ENCODE measurements around the gene PXDN.
"Not testable (repeated sequence)": the region's sequence is repeated elsewhere in the genome, so short reads cannot be mapped to it uniquely, and the experiment has no call there.

Gene PXDN

DNA sequence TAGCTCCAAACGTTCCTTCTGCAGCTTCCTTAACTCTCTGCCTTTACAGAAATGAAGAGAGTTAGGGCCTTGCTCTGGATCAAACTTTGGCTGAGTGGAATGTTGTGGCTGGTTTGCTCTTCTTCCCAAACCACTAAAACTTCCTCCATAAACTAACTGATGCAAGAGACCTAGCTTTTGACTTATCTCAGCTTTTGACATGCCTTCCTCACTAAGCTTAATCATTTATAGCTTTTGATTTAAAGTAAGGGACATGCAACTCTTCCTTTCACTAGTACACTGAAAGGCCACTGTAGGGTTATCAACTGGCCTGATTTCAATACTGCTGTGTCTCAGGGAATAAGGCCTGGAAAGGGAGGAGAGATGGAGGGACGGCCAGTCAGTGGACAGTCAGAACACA is 8.3 kb downstream of the PXDN start:
- Histone ChIP-seq H3K4me1 (ENCODE audit: control insufficient read depth, insufficient read depth, low read length) (peaks cover 68% of the 10 kb centered on the region), H3K36me3 (ENCODE audit: control insufficient read depth, insufficient read depth, low read length, severe bottlenecking) (peaks cover 3% of the 10 kb centered on the region), H3K4me3 (ENCODE audit: low read length) (no peak overlapping the region), H3K27me3 (replicated peaks; ENCODE audit: control insufficient read depth, insufficient read depth, low read length) (no peaks in the 10 kb centered on the region), H3K9ac (ENCODE audit: low read length) (no peak overlapping the region), H3K9me3 (ENCODE audit: control insufficient read depth, low read length) (peaks cover 6% of the 10 kb centered on the region)
- no peak for DNase-seq (ENCODE audit: low read depth)

DNA sequence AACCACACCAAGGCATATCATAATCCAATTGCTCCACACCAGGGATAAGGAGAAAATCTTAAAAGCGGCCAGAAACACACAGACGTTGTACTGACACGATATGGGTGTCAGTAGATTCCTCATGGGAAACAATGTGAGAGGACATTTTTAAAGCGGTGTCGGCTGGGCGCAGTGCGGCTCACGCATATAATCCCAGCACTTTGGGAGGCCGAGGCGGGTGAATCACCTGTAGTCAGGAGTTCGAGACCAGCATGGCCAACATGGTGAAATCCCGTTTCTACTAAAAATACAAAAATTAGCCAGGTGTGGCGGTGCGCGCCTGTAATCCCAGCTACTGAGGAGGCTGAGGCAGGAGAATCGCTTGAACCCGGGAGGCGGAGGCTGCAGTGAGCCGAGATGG is 11.0 kb downstream of the PXDN start:
- peaks cover 70% of the 10 kb centered on the region for H3K4me1 ChIP-seq (ENCODE audit: control insufficient read depth, insufficient read depth, low read length)
- not testable (repeated sequence) for DNase-seq (ENCODE audit: low read depth); H3K36me3 ChIP-seq (ENCODE audit: control insufficient read depth, insufficient read depth, low read length, severe bottlenecking)

DNA sequence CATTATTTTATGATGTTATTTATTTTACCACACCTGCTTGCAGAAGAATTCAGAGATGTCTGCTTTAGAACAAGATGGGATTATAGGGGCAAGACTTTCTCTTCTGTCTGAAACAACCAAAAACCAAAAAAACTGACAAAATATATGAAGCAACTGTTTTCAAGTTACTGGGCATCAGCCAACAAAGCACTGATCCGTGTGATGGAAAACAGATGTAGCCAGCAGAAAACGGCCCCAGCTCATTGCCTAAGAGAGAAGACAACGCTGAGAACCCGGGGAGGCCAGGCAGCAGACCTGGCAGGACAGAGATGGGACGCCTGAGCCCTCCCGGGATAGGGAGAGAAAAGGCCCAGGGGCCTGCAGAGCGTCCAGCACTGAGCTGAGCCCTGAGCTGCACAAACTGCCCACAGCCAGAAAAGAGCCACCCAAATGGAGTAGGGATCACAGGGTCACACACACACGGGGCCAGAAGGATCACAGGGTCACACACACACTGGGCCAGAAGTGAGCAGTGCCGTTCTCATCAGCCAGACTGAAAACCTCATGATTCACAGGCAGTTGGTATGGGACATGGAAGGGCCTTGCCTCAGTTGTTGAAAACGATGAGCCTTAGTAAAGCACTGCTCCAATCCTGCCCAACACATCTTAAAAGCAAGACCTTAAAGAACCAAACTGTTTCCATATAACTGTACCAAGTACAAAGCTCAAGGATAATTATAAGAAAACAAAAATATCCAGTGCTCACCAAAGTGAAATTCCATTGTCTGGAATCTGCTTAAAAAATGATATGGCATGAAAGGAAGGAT is 12.1 kb downstream of the PXDN start:
- peaks cover 2% of the 10 kb centered on the region for H3K36me3 ChIP-seq (ENCODE audit: control insufficient read depth, insufficient read depth, low read length, severe bottlenecking)
- H3K9ac ChIP-seq (ENCODE audit: low read length) = peak overlapping the region; percentile 83
- peaks cover 6% of the 10 kb centered on the region for H3K9me3 ChIP-seq (ENCODE audit: control insufficient read depth, low read length)
- H3K4me3 ChIP-seq (ENCODE audit: low read length) = peak overlapping the region; percentile 53
- peak; percentile 97 for DNase-seq (ENCODE audit: low read depth)
- H3K27me3 ChIP-seq (replicated peaks; ENCODE audit: control insufficient read depth, insufficient read depth, low read length) = no peaks in the 10 kb centered on the region
- H3K4me1 ChIP-seq (ENCODE audit: control insufficient read depth, insufficient read depth, low read length) = peaks cover 67% of the 10 kb centered on the region

More for the DNA sequence above, 11.0 kb downstream of the PXDN start:
- H3K9ac ChIP-seq (ENCODE audit: low read length); H3K4me3 ChIP-seq (ENCODE audit: low read length); H3K9me3 ChIP-seq (ENCODE audit: control insufficient read depth, low read length); H3K27me3 ChIP-seq (replicated peaks; ENCODE audit: control insufficient read depth, insufficient read depth, low read length): not testable (repeated sequence)

DNA sequence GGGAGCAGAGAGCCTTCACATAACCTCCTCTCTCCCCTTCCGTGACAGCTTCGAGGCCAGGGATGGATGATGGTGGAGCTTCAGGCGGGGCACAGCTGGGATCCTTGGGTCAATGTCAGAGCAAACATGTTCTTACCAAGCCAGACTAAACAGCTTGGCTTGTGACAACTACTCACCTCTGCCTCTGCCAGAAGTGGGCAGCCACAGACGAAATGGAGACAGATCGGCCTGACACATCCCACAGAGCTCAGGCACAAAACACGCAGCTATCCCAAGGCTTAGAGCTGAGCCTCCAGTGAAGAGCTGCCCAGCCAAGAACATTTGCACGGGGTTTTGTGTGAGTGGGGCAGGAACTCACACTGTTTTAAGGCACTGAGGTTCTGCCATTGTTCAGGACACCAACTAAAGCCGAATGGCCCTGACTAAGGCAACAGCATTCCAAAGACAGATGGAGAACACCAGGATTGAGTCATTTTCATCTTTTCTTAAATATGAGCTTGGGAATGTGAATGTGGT is 12.8 kb downstream of the PXDN start:
- Histone ChIP-seq H3K4me1 (ENCODE audit: control insufficient read depth, insufficient read depth, low read length) (peaks cover 67% of the 10 kb centered on the region), H3K9ac (ENCODE audit: low read length) (peak overlapping the region; percentile 83), H3K36me3 (ENCODE audit: control insufficient read depth, insufficient read depth, low read length, severe bottlenecking) (peaks cover 2% of the 10 kb centered on the region), H3K27me3 (replicated peaks; ENCODE audit: control insufficient read depth, insufficient read depth, low read length) (no peaks in the 10 kb centered on the region), H3K9me3 (ENCODE audit: control insufficient read depth, low read length) (peaks cover 6% of the 10 kb centered on the region), H3K4me3 (ENCODE audit: low read length) (peak overlapping the region; percentile 53)
- no peak for DNase-seq (ENCODE audit: low read depth)

DNA sequence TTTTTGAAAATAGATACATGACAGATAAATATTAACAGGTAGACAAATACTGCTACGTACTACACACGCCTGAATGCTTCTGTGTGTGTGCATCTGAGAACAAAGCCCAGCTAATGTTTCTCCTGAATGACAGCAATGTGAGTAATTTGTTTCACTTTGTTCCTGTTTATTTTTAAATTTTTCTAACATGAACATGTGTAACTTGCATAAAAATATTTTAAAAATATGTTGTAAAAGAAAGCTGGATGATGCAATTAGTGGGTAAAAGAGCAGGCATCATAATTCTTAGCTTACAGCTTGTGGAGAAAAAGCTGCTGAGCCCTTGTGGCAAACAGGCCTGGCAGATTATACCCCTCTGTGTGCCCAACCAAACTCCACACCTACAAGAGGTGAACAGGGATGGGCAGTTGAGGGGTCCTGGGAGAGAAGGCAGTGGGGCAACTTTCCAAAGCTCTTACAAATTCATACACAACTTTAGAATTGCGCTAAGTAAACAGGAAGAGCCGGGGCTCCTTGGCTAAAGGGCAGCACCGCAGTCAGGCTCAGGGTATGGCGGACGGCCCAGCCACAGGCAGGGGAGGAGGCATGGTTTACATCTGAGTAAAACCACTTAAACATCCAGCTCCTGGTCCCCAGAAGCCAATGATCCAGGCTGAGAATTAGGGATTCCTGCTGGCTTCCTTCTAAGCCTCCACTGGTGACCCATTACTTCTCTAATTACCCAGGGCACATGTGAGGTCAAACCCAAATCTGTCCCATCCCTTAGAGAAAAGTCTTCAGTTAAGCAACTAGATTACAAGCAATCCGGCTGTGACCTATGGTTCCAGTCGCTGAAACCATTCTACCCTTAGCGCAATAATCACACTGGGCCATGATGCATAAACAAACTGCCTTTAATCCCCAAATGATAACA is 14.0 kb downstream of the PXDN start:
- Histone ChIP-seq H3K4me1 (ENCODE audit: control insufficient read depth, insufficient read depth, low read length) (peaks cover 56% of the 10 kb centered on the region), H3K9ac (ENCODE audit: low read length) (peak overlapping the region; percentile 83), H3K27me3 (replicated peaks; ENCODE audit: control insufficient read depth, insufficient read depth, low read length) (no peaks in the 10 kb centered on the region), H3K4me3 (ENCODE audit: low read length) (peak overlapping the region; percentile 53), H3K36me3 (ENCODE audit: control insufficient read depth, insufficient read depth, low read length, severe bottlenecking) (peaks cover 2% of the 10 kb centered on the region), H3K9me3 (ENCODE audit: control insufficient read depth, low read length) (peaks cover 4% of the 10 kb centered on the region)
- DNase-seq (ENCODE audit: low read depth) = peak; percentile 92

DNA sequence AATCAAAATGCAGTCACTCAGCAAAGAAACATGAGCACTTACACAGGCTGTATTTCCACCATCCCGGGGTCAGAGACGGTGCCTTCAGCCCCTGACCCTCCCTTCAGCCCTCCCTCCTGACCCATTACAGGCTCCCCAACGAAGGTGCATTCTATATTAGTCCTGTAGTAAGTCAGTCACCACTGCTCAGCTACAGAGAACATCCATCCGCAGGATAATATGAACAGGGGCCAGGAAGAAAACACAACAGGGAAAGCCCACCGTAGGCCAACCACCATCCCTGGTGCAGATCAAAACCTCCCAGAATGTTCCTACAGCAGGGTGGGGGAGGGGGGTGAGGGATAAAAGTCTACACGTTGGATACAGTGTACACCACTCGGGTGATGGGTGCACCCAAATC is 15.1 kb downstream of the PXDN start:
- H3K36me3 ChIP-seq (ENCODE audit: control insufficient read depth, insufficient read depth, low read length, severe bottlenecking) = peaks cover 2% of the 10 kb centered on the region
- peaks cover 56% of the 10 kb centered on the region for H3K4me1 ChIP-seq (ENCODE audit: control insufficient read depth, insufficient read depth, low read length)
- peak overlapping the region; percentile 83 for H3K9ac ChIP-seq (ENCODE audit: low read length)
- DNase-seq (ENCODE audit: low read depth) = no peak
- peak overlapping the region; percentile 52 for H3K4me3 ChIP-seq (ENCODE audit: low read length)
- H3K27me3 ChIP-seq (replicated peaks; ENCODE audit: control insufficient read depth, insufficient read depth, low read length) = no peaks in the 10 kb centered on the region
- no peaks in the 10 kb centered on the region for H3K9me3 ChIP-seq (ENCODE audit: control insufficient read depth, low read length)

DNA sequence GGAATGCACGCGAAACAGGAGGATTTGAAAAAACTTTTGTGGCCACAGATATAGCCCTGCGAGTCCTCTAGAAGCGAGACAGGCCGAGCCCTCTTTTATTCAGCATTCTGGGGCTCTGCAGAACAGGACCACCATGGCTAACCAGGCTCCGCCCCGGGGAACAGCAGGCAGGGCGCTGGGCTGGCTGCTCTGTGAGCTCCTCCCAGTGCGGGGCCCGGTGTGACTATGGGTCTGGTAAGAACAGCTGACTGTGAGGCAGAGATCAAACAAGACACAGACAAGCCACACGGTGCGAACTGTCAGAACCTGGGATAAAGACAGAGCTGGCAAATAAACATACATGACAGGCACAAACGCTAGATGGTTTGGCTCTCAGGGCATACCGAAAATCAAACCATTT is 15.5 kb downstream of the PXDN start:
- no peaks in the 10 kb centered on the region for H3K9me3 ChIP-seq (ENCODE audit: control insufficient read depth, low read length)
- peak overlapping the region; percentile 52 for H3K4me3 ChIP-seq (ENCODE audit: low read length)
- H3K36me3 ChIP-seq (ENCODE audit: control insufficient read depth, insufficient read depth, low read length, severe bottlenecking) = peaks cover 2% of the 10 kb centered on the region
- peaks cover 57% of the 10 kb centered on the region for H3K4me1 ChIP-seq (ENCODE audit: control insufficient read depth, insufficient read depth, low read length)
- no peaks in the 10 kb centered on the region for H3K27me3 ChIP-seq (replicated peaks; ENCODE audit: control insufficient read depth, insufficient read depth, low read length)
- H3K9ac ChIP-seq (ENCODE audit: low read length) = peak overlapping the region; percentile 83
- no peak for DNase-seq (ENCODE audit: low read depth)

DNA sequence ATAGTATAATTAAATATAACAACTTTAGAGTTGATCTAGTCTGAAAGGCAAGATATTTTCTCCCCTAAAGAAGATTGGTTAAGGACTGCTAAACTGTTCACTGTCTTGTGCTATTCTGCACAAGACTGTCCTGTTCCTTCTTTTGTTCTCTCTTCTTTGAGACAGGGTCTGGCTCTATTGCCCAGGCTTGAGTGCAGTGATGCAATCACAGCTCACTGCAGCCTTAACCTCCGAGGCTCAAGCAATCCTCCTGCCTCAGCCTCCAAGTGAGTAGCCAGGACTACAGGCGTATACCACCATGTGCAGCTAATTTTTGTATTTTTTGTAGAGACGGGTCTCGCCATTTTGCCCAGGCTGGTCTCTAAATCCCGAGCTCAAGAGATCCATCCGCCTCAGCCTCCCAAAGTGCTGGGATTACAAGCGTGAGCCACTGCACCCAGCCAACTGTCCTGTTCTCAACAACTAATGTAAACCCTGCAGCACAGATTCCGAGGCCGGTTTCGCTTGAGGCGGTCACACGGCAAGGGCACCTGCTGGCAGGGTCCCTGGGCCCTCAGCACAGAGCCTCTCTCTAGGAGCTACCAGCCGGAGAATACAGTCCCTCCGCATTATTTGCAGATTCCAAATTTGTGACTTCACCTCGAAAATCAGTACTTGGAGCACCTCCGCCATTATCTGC is 16.4 kb downstream of the PXDN start:
- Histone ChIP-seq H3K36me3 (ENCODE audit: control insufficient read depth, insufficient read depth, low read length, severe bottlenecking) (peaks cover 2% of the 10 kb centered on the region), H3K27me3 (replicated peaks; ENCODE audit: control insufficient read depth, insufficient read depth, low read length) (no peaks in the 10 kb centered on the region), H3K9ac (ENCODE audit: low read length) (peak overlapping the region; percentile 83), H3K9me3 (ENCODE audit: control insufficient read depth, low read length) (no peaks in the 10 kb centered on the region), H3K4me1 (ENCODE audit: control insufficient read depth, insufficient read depth, low read length) (peaks cover 63% of the 10 kb centered on the region), H3K4me3 (ENCODE audit: low read length) (no peak overlapping the region)
- no peak for DNase-seq (ENCODE audit: low read depth)

DNA sequence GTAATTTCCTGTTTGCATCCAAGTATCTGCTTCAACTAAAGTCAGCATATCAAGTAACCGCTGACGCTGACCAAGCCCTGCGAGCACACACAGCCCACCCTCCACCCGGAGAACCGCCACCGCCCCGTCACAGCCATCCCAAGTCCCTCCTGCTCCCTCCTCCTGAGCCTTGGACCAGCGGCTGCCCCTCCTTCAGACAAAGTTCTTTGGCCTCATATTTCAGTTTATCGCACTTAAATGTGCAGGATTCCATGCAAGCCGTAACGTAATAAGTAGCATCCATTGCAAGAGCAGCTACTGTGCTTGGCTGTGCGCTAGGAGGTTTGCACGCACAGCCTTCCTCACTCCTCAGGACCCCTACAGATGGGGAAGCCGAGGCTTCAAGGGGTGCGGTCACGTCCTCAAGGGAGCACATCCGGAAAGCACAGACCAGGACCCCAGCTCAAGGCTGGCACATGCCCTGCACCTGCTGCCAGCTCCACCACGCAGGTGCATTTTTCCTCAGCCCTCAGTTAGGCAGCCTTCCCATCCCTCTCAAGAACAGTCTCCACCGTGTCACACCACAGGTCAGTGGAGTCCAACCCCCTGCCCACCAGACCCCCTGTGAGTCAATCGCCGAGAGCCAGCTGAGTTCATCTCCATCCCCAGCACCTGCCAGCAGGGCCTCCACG is 17.1 kb downstream of the PXDN start:
- Histone ChIP-seq H3K4me3 (ENCODE audit: low read length) (peak overlapping the region; percentile 35), H3K27me3 (replicated peaks; ENCODE audit: control insufficient read depth, insufficient read depth, low read length) (no peaks in the 10 kb centered on the region), H3K4me1 (ENCODE audit: control insufficient read depth, insufficient read depth, low read length) (peaks cover 63% of the 10 kb centered on the region), H3K9ac (ENCODE audit: low read length) (peak overlapping the region; percentile 49), H3K9me3 (ENCODE audit: control insufficient read depth, low read length) (no peaks in the 10 kb centered on the region), H3K36me3 (ENCODE audit: control insufficient read depth, insufficient read depth, low read length, severe bottlenecking) (peaks cover 2% of the 10 kb centered on the region)
- DNase-seq (ENCODE audit: low read depth) = no peak

DNA sequence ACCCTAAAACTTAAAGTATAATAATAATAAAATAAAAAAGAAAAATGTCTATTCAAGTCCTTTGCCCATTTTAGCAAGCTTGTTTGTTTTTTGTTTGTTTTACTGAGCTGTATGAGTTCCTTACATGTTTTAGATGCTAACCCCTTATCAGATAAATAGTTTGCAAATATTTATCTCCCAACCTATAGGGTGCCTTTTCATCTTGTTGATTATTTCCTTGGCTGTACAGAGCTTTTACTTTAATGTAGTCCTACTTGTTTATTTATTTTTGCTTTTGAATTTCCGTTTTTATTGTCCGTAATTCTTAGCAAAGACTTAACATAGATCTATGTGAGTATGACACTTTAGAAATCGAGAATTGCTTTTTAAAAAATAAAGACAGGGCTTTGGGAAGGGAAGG is 17.8 kb downstream of the PXDN start:
- Histone ChIP-seq H3K36me3 (ENCODE audit: control insufficient read depth, insufficient read depth, low read length, severe bottlenecking) (peaks cover 2% of the 10 kb centered on the region), H3K9ac (ENCODE audit: low read length) (peak overlapping the region; percentile 49)

More for the DNA sequence above, 17.8 kb downstream of the PXDN start:
- Histone ChIP-seq H3K4me3 (ENCODE audit: low read length) (peak overlapping the region; percentile 35), H3K9me3 (ENCODE audit: control insufficient read depth, low read length) (no peaks in the 10 kb centered on the region), H3K4me1 (ENCODE audit: control insufficient read depth, insufficient read depth, low read length) (peaks cover 64% of the 10 kb centered on the region), H3K27me3 (replicated peaks; ENCODE audit: control insufficient read depth, insufficient read depth, low read length) (no peaks in the 10 kb centered on the region)
- no peak for DNase-seq (ENCODE audit: low read depth)
